Left ventricle myocardium inferior (tissue), 1 donor: ENCODE measurements around the gene RNF183. TPM values are rescaled to one million over a fixed set of nuclear protein-coding genes. Genes with fewer than 3 reads are reported as not detected.

Experiments
- DNase-seq: peaks from one replicate; pipeline ENCODE4 v3.0.0-alpha.2; 2020
- H3K27ac ChIP-seq: fragments of 200-600 bp; replicated peaks from 2 replicates; pipeline ENCODE4 v1.8.0; 2021
- H3K27me3 ChIP-seq: fragments of 200-600 bp; 2 replicates; pipeline ENCODE4 v1.8.0; 2021; ENCODE audit warnings: low read depth
- H3K36me3 ChIP-seq: fragments of 200-600 bp; 2 replicates; pipeline ENCODE4 v1.8.0; 2021
- H3K4me1 ChIP-seq: fragments of 200-600 bp; 2 replicates; pipeline ENCODE4 v1.8.0; 2021
- H3K4me3 ChIP-seq: fragments of 200-600 bp; 2 replicates; pipeline ENCODE4 v1.8.0; 2021; ENCODE audit warnings: mild to moderate bottlenecking, moderate library complexity
- H3K9me3 ChIP-seq: fragments of 200-600 bp; replicated peaks from 2 replicates; pipeline ENCODE4 v1.8.0; 2021
- CTCF ChIP-seq: fragments of 200-600 bp; IDR thresholded peaks from 2 replicates; pipeline ENCODE4 v1.8.0; 2021; ENCODE audit warnings: antibody characterized with exemption, mild to moderate bottlenecking, borderline replicate concordance
- intact Hi-C: fragments of 100-400 bp; cut with micrococcal nuclease; formaldehyde crosslinking; loops from one replicate; pipeline ENCODE4 v1.11.0; 2022
- total RNA-seq: library from RNA; stranded (reverse); fragmentation: NEBNext Ultra II Directional; extraction: Animal tissue kit (Norgen Biotek cat#: 25700); gene quantifications from one replicate; pipeline ENCODE4 v1.2.1, GENCODE V29; 2021
- donor health status: DM: no; HTN: yes; CAD: no; lungs with severe emphysema.

The RNF183 gene
- total RNA-seq, 1 donor from 2014 or later = not detected

DNA sequence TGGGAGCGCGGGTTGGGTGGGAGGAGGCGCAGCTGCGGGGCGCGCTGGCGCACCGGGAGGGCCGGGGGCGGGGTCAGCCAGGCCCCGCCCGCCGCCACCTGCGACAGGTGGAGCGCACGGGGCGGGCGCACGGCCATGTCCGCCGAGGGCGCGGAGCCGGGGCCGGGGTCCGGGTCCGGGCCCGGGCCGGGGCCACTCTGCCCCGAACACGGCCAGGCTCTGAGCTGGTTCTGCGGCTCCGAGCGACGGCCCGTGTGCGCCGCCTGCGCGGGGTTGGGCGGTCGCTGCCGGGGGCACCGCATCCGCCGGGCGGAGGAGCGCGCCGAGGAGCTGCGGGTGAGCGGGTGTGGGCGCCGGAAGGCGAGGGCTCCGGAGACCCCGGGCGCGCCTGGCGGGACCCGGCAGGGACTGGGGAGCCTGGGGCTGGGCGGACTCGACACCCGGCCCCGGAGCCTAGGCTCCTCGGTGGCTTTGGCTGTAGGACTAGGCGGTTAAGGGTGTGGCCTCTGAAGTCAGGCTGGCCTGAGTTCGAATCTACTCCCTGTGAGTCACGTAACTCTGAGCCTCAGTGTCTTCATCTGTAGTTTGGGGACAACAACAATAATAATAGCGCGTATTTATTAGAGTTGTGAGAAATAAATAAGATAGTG, 46.4 kb upstream of the RNF183 start, which contains the start of gene BSPRY:
BSPRY (plus strand) TSS at position 97 of the 650 bp plus-strand sequence; CDS start at position 136, 39 bp downstream.
- Histone ChIP-seq H3K4me1 (peaks cover 12% of the 10 kb centered on the region), H3K36me3 (no peaks in the 10 kb centered on the region), H3K27me3 (peaks cover 49% of the 10 kb centered on the region), H3K4me3 (peak within 1 kb of the TSS; percentile 67), H3K9me3 (no peaks in the 10 kb centered on the region), H3K27ac (no peak within 1 kb of the TSS)
- DNase-seq = no peak
- TF ChIP-seq CTCF = no peak
- intact Hi-C loops = no loop called here

DNA sequence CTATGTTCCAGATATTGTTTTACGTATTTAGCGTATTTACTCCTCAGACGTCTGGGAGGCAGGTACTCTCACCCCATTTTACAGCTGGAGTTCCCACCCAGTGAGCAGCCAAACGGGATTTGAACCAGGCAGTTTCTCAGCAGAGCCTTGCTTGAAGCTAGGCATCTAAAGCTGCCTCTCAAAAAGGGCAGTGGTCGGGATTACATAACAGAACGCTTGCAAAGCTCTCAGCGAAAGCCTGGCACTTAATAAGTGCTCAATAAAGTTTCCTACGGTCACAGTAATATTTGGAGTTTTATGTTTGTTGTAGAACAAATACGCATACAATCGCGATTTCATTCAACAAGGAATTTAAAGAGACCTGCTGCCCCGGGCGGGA, 45.9 kb upstream of the RNF183 start:
- Histone ChIP-seq H3K27ac (no peak overlapping the region), H3K36me3 (no peaks in the 10 kb centered on the region), H3K4me3 (peak overlapping the region; percentile 67), H3K4me1 (peaks cover 12% of the 10 kb centered on the region), H3K27me3 (peaks cover 44% of the 10 kb centered on the region), H3K9me3 (no peaks in the 10 kb centered on the region)
- intact Hi-C loops = no loop called here
- DNase-seq = no peak
- TF ChIP-seq CTCF = no peak

DNA sequence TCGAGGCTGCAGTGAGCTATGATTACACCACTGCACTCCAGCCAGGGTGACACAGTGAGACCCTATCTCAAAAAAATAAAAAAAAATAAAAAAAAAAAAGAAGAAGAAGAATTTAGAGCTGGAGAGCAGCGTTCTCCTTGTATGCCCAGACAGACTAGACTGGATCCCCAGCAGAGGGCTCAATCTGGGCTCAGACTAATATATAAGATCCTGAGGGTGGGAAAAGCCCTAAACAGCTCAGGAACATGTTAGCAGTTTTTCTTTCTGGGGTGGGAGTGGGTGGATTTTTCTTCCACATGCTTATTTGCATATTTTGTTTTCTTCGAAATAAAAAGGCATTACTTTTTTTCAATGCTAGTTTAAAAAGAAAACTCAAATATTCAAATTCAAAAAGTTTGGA, 45.3 kb upstream of the RNF183 start:
- no peak overlapping the region for H3K27ac ChIP-seq
- peaks cover 14% of the 10 kb centered on the region for H3K4me1 ChIP-seq
- DNase-seq = no peak
- H3K27me3 ChIP-seq = peaks cover 39% of the 10 kb centered on the region
- no peaks in the 10 kb centered on the region for H3K36me3 ChIP-seq
- intact Hi-C loops = no loop called here
- no peak overlapping the region for H3K4me3 ChIP-seq
- no peaks in the 10 kb centered on the region for H3K9me3 ChIP-seq
- no peak for TF ChIP-seq CTCF

DNA sequence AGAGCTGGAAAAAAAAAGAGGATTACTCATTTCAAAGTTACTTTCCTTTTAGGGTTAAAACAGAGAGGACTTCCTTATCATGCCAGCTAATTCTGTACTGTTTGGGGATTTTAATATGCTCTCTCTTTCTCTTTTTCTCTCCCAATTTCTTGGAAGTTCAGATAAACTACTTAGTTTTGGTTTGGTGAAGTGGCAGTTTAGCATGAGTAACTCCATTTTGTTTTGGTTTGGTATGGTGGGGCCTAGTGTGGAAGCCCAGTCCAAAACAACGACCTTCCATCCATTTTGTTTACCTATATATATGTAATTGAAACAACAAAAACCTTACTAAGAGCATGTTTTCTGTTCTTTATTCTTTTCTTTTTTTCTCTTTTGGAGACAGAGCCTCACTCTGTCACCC, 42.5 kb upstream of the RNF183 start:
- intact Hi-C loops = no loop called here
- Histone ChIP-seq H3K4me1 (peaks cover 19% of the 10 kb centered on the region), H3K9me3 (no peaks in the 10 kb centered on the region), H3K4me3 (no peak overlapping the region), H3K27ac (no peak overlapping the region), H3K36me3 (no peaks in the 10 kb centered on the region), H3K27me3 (peaks cover 11% of the 10 kb centered on the region)
- TF ChIP-seq CTCF = no peak
- DNase-seq = no peak

- no peak for TF ChIP-seq CTCF
- no peaks in the 10 kb centered on the region for H3K36me3 ChIP-seq
- peak overlapping the region; percentile 89 for H3K27ac ChIP-seq
These were observed 42.0 kb upstream of the RNF183 start for GRCh38 chr9:113345190-113345589.

More at GRCh38 chr9:113345190-113345589, 42.0 kb upstream of the RNF183 start:
- Histone ChIP-seq H3K4me1 (peaks cover 18% of the 10 kb centered on the region), H3K9me3 (no peaks in the 10 kb centered on the region), H3K27me3 (peaks cover 7% of the 10 kb centered on the region), H3K4me3 (no peak overlapping the region)
- intact Hi-C loops = no loop called here
- DNase-seq = no peak
